ENCODE measurements around the gene HMSD. TPM values are rescaled to one million over a fixed set of nuclear protein-coding genes. Genes with fewer than 3 reads are reported as not detected.

Gene HMSD
- total and polyA plus RNA-seq, 8 donors: 0.08 to 3.2 (median 0.33) TPM; not detected in 4

DNA sequence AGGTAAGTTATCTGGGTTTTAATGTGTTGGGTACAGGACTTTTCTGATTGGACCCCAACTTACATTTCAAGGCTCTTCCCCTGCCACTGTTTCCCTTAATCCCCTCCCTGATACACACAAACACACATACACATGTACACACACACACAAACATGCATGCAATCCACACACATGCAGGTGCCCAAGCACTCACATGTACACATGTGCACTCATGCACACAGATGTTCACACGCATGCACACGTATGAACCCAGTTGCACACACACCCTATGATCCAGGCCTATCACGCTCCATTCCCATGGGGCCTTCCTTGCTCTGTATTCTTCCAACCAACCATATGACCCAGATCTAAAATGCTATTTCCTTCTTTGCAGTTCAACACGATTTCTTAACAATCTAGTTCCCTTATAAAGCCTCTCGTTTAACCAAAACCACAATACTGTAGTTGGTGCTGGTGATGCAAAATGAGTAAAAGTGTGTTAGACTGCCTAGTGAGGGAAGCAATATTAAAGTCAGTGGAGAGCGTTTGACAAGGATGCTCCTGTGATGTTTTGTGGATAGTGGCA lies 31.9 kb downstream of the HMSD start:
- TF ChIP-seq, protein P1, sequence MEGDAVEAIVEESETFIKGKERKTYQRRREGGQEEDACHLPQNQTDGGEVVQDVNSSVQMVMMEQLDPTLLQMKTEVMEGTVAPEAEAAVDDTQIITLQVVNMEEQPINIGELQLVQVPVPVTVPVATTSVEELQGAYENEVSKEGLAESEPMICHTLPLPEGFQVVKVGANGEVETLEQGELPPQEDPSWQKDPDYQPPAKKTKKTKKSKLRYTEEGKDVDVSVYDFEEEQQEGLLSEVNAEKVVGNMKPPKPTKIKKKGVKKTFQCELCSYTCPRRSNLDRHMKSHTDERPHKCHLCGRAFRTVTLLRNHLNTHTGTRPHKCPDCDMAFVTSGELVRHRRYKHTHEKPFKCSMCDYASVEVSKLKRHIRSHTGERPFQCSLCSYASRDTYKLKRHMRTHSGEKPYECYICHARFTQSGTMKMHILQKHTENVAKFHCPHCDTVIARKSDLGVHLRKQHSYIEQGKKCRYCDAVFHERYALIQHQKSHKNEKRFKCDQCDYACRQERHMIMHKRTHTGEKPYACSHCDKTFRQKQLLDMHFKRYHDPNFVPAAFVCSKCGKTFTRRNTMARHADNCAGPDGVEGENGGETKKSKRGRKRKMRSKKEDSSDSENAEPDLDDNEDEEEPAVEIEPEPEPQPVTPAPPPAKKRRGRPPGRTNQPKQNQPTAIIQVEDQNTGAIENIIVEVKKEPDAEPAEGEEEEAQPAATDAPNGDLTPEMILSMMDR (IDR thresholded peaks at IDR 0.05): no peak
- Histone ChIP-seq H3K27ac (peak overlapping the region in 1 of 4 donors; percentile 2), H3K4me3 (no peak overlapping the region), H3K9me3 (no peaks in the 10 kb centered on the region), H3K36me3 (no peaks in the 10 kb centered on the region), H3K27me3 (no peaks in the 10 kb centered on the region), H3K4me1 (peaks cover 0 to 7% (median 4%) of the 10 kb centered on the region in 3 donors)
- WGBS, 2 donors: 74 to 82% methylated on average over 6 of the region's 6 CpGs
- intact Hi-C loops (cut with DNase I): no loop called here
- peak in 1 of 4 donors; percentile 5 for ATAC-seq
- no peak for DNase-seq
- FAIRE-seq: no peak

DNA sequence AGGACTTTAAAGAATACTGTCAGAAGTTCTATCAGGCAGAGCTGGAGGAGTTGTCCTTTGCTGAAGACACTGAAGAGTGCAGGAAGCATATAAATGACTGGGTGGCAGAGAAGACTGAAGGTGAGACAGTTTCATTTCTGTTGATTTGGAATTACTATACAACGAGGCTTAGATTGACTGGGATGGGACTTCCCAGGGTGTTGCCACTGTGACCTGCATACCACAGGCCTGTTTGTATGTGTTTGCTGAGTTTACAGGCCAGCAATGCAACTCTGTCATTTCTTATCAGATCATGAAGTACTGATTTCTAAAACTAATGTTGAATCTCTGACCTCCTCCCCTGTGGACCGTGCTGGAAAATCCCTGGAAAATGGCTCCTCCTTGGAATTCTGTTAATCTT lies 32.6 kb downstream of the HMSD start:
- Histone ChIP-seq H3K36me3 (no peaks in the 10 kb centered on the region), H3K9me3 (no peaks in the 10 kb centered on the region), H3K4me1 (peaks cover 0 to 7% (median 4%) of the 10 kb centered on the region in 3 donors), H3K27me3 (no peaks in the 10 kb centered on the region), H3K4me3 (no peak overlapping the region), H3K27ac (peak overlapping the region in 1 of 4 donors; percentile 2)
- ATAC-seq (peak in 2 of 4 donors; percentile 56 to 57), FAIRE-seq (no peak), DNase-seq (no peak)
- TF ChIP-seq, protein P1 (IDR thresholded peaks at IDR 0.05): no peak
- intact Hi-C loops (cut with DNase I): no loop called here
- 33 to 34% methylated on average over 2 of the region's 2 CpGs for WGBS, 2 donors

DNA sequence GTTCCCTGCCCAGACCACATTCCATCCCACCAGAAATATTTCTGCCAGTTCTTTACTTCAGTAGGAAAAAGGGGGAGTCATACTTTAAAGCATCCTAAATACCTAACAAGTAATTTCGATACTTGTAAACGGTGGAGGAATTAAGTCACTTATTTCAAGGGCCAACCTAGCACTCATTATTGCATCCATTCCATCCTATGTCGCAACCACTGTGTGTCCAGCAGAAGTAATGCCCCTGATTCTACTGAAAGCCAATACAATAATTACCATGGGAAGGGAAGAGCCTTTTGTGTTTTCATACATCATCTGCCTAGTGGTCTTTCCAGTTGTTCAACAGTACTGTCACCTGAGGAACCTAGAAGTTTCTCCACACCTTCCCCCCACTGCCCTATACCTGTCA lies 33.3 kb downstream of the HMSD start:
- Histone ChIP-seq H3K4me1 (peaks cover 0 to 7% (median 4%) of the 10 kb centered on the region in 3 donors), H3K9me3 (no peaks in the 10 kb centered on the region), H3K27ac (peak overlapping the region in 1 of 4 donors; percentile 2), H3K4me3 (no peak overlapping the region), H3K27me3 (no peaks in the 10 kb centered on the region), H3K36me3 (no peaks in the 10 kb centered on the region)
- ATAC-seq (no peak), DNase-seq (no peak), FAIRE-seq (no peak)
- 67 to 71% methylated on average over 3 of the region's 3 CpGs for WGBS, 2 donors
- intact Hi-C loops (cut with DNase I): no loop called here
- TF ChIP-seq, protein P1 (IDR thresholded peaks at IDR 0.05): no peak

- Histone ChIP-seq H3K27ac (no peak overlapping the region), H3K4me3 (no peak overlapping the region), H3K4me1 (no peaks in the 10 kb centered on the region), H3K27me3 (no peaks in the 10 kb centered on the region), H3K36me3 (no peaks in the 10 kb centered on the region), H3K9me3 (no peaks in the 10 kb centered on the region)
- intact Hi-C loops (cut with DNase I): no loop called here
- TF ChIP-seq, protein P1 (IDR thresholded peaks at IDR 0.05): no peak
- FAIRE-seq (no peak), DNase-seq (no peak), ATAC-seq (no peak)
- WGBS, 2 donors: 66 to 67% methylated on average over 7 of the region's 7 CpGs
Measured at GRCh38 chr18:63986885-63987284, 37.8 kb downstream of the HMSD start.

- no peaks in the 10 kb centered on the region for H3K9me3 ChIP-seq
- H3K27me3 ChIP-seq: no peaks in the 10 kb centered on the region
- TF ChIP-seq, protein P1 (IDR thresholded peaks at IDR 0.05): no peak
- no peak overlapping the region for H3K4me3 ChIP-seq
- no peak overlapping the region for H3K27ac ChIP-seq
- DNase-seq (no peak), ATAC-seq (no peak), FAIRE-seq (no peak)
- H3K36me3 ChIP-seq: no peaks in the 10 kb centered on the region
- no peaks in the 10 kb centered on the region for H3K4me1 ChIP-seq
- intact Hi-C loops (cut with DNase I): no loop called here
- 80 to 81% methylated on average over 2 of the region's 2 CpGs for WGBS, 2 donors
Measured at GRCh38 chr18:63987743-63988142, 38.6 kb downstream of the HMSD start.

Data from pancreas (tissue), 10 donors.